Measurements from ENCODE around the gene ABL2. TPM values are rescaled to one million over a fixed set of nuclear protein-coding genes. Genes with fewer than 3 reads are reported as not detected.

ABL2 gene
- 17.6 and 25.4 TPM in 2 replicates for total RNA-seq

GRCh38 chr1:179229214-179230140 lies at the start of gene ABL2:
Gene ABL2 (minus strand): TSS chr1:179229677. CDS start chr1:179229397, 280 bp downstream.

GRCh38 chr1:179081687-179082332 lies 147.7 kb downstream of the ABL2 start, which contains the start of gene TOR3A:
Gene TOR3A (plus strand): TSS chr1:179082070. CDS start chr1:179082129, 59 bp downstream.

Other genes starting within 250 kb of the ABL2 start
- gene FAM20B, start 203.8 kb downstream of the ABL2 start, total RNA-seq: 20.7 and 22.2 TPM in 2 replicates
- 49.8 and 77.7 TPM in 2 replicates for gene TOR3A, start 147.6 kb downstream of the ABL2 start, total RNA-seq
- 13.1 and 18.9 TPM in 2 replicates for gene SOAT1, start 64.1 kb upstream of the ABL2 start, total RNA-seq
- 0.25 and 0.33 TPM in 2 replicates for gene AXDND1, start 136.3 kb upstream of the ABL2 start, total RNA-seq

Measured in mesangial cell (primary cell).